ENCODE data around the gene METTL23. TPM values are rescaled to one million over a fixed set of nuclear protein-coding genes. Genes with fewer than 3 reads are reported as not detected.
"Not testable (repeated sequence)": the region's sequence is repeated elsewhere in the genome, so short reads cannot be mapped to it uniquely, and the experiment has no call there.

Gene METTL23
- total RNA-seq, 4 donors from 2014 or later: 33.6 to 58.3 (median 51.3) TPM

- H3K4me3 ChIP-seq (replicated peaks in 1 of 3): peak overlapping the region in 2 of 3 donors; percentile 68 to 86
- peaks cover 20 to 24% of the 10 kb centered on the region in 2 donors for H3K36me3 ChIP-seq
- no peaks in the 10 kb centered on the region for H3K27me3 ChIP-seq
- intact Hi-C loops (cut with DNase I): no loop called here
- peak overlapping the region; percentile 94 to 100 (median 100) for H3K27ac ChIP-seq
- 33 to 34% methylated on average over 18 of the region's 18 CpGs for WGBS, 2 donors
- DNase-seq: peak; percentile 63 to 66
- H3K4me1 ChIP-seq: peaks cover 17 to 55% of the 10 kb centered on the region in 2 donors
- TF ChIP-seq POLR2A (IDR thresholded peaks at IDR 0.05) (peak in 1 of 2 donors; percentile 30), CTCF (IDR thresholded peaks at IDR 0.05) (no peak)
- H3K9me3 ChIP-seq: no peaks in the 10 kb centered on the region
Observed at GRCh38 chr17:76727745-76728456, 1.3 kb downstream of the METTL23 start.

GRCh38 chr17:76731800-76732733 is 5.4 kb downstream of the METTL23 start:
- H3K27ac ChIP-seq: not testable (repeated sequence)

GRCh38 chr17:76732734-76733617 is 6.3 kb downstream of the METTL23 start:
- Histone ChIP-seq H3K27ac (peak overlapping the region in 1 of 3 donors; percentile 37), H3K9me3 (no peaks in the 10 kb centered on the region), H3K36me3 (peaks cover 26 to 32% of the 10 kb centered on the region in 2 donors), H3K4me1 (peaks cover 30 to 61% of the 10 kb centered on the region in 2 donors), H3K4me3 (replicated peaks in 1 of 3) (no peak overlapping the region), H3K27me3 (no peaks in the 10 kb centered on the region)
- intact Hi-C loops (cut with DNase I): no loop called here
- no peak for DNase-seq
- 76 to 79% methylated on average over 3 of the region's 3 CpGs for WGBS, 2 donors
- no peak for TF ChIP-seq CTCF (IDR thresholded peaks at IDR 0.05)
- TF ChIP-seq POLR2A (IDR thresholded peaks at IDR 0.05): no peak

More at GRCh38 chr17:76731800-76732733, 5.4 kb downstream of the METTL23 start:
- DNase-seq; H3K27me3 ChIP-seq; H3K9me3 ChIP-seq; H3K4me3 ChIP-seq (replicated peaks in 1 of 3); intact Hi-C loops (cut with DNase I): not testable (repeated sequence)
- Histone ChIP-seq H3K36me3 (peaks cover 26 to 32% of the 10 kb centered on the region in 2 donors), H3K4me1 (peaks cover 32 to 65% of the 10 kb centered on the region in 2 donors)
- WGBS, 2 donors: 88 to 89% methylated on average over 13 of the region's 13 CpGs

GRCh38 chr17:76733618-76733957 is 6.9 kb downstream of the METTL23 start:
- Histone ChIP-seq H3K27ac (peak overlapping the region in 1 of 3 donors; percentile 37), H3K4me1 (peaks cover 31 to 55% of the 10 kb centered on the region in 2 donors), H3K4me3 (replicated peaks in 1 of 3) (no peak overlapping the region), H3K36me3 (peaks cover 26 to 32% of the 10 kb centered on the region in 2 donors), H3K9me3 (no peaks in the 10 kb centered on the region), H3K27me3 (no peaks in the 10 kb centered on the region)
- TF ChIP-seq POLR2A (IDR thresholded peaks at IDR 0.05) (no peak), CTCF (IDR thresholded peaks at IDR 0.05) (no peak)
- intact Hi-C loops (cut with DNase I): no loop called here
- no peak for DNase-seq
- WGBS, 2 donors: 85 to 90% methylated on average over 1 of the region's 1 CpG

All from thyroid gland (tissue), 4 donors.